ENCODE data around the gene BNC1.

- no peak for TF ChIP-seq CTCF (IDR thresholded peaks at IDR 0.05)
- TF ChIP-seq POLR2A (IDR thresholded peaks at IDR 0.05), result no peak
Measured at GRCh38 chr15:83306561-83306960, 22.1 kb upstream of the BNC1 start.

Data from heart left ventricle (tissue), 13 donors.